Measurements from ENCODE around the gene LRRIQ1.
"Not testable (repeated sequence)": the region's sequence is repeated elsewhere in the genome, so short reads cannot be mapped to it uniquely, and the experiment has no call there.

LRRIQ1 gene, protein sequence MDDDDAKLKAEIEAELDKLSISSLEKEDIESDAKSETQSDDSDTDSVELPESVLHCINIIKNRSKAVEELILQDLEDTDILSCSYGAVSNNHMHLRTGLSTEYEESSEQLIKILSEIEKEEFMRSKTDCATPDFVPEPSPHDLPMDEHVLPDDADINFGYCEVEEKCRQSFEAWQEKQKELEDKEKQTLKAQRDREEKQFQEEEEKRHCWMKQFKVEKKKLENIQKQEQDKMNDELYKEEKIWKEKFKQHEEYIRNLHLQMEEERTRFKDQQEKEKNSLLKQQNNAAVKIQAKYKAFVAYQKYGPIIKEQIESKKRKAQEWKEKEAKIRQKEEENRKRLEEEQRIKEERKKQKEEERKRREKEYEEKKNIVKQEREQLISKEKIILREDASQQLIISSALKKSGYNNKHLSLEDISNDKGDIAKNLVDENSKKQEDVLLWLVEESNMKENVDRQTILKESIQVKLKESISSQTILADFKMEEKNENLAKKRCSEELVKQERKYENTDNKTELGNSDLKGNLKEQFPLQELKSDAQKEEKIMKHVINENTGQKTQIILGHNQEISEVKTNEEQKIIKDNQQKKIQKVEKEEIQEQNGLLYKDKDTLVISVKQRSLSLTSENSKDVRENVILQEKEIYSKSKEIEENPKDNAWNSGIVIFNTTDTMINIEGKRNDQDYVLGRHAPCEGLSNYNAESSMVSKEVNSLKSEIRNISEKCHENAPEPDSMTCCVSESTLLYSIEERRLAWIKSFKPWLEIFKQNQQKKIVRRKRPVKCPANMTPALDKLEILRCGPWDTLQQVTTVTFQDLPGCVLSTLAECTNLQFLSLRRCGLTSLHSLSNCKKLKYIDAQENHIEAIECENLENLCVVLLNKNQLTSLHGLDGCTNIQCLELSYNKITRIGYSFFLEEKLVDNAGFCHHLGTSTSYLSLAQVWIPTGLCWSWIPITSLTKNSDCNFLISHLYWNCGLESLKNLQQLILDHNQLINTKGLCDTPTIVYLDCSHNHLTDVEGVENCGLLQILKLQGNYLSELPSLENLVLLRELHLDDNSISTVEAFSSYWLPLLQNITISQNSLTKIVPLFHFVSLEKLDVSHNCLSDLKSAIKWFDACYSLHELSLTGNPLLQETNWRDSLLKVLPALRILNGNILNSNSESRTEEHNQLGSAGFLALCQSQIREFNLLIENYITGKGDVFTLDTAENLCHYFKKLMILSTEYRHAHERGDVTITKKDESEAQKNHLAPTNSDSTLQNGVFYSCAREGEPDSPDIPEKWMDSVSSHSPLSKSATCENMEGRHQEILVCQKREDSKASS (N-terminal part only)

GRCh38 chr12:85036234-85036707 is at the start of gene LRRIQ1, which contains the start of gene TSPAN19:
TSS of gene LRRIQ1 (plus strand) at chr12:85036351. CDS start at chr12:85038177, 1,826 bp downstream.
TSS of gene TSPAN19 (minus strand) at chr12:85036277. CDS start at chr12:85029946, 6,331 bp downstream.
- DNase-seq = peak; percentile 76

- DNase-seq = peak; percentile 56
Measured at GRCh38 chr12:84986586-84986985, 49.6 kb upstream of the LRRIQ1 start.

DNA sequence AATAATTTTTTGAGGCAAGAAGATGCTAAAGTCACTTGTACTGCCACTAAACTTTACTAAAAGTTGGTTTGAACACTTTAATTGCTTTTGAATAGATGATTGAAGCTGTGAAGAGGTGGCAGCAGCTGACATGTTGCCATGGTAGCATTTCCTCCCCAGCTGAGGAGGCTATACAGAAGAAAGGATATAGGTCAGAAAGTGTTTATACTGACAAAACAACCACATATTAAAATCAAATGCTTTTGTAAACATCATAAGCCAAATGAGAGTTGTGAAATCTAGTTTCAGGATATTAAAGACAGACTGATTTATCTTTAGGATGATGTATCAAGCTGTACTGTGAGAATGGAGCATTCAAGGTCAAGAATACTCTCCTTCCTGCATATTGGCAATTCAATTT is 41.7 kb upstream of the LRRIQ1 start:
- DNase-seq = no peak

DNA sequence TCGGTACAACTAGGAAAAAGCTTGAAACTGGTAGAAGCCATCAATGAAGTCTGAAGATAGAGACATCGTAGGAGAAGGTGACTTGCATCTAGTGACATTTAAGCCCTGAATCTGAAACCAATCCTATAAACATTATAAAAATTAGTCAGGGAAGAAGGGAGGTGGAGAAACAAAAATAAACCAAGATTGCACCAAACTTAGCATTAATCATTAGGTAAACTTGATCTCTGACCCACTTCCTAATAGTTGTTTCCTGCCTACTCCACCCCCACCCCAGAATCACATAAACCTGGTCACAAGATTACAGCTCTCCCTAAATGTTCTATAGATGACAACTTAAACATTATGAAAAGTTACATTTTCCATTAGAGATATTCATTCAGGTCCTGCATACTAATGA is 40.5 kb upstream of the LRRIQ1 start:
- DNase-seq = no peak

GRCh38 chr12:84996759-84997158 is 39.4 kb upstream of the LRRIQ1 start:
- DNase-seq = no peak

- no peak for DNase-seq
Measured at GRCh38 chr12:84998341-84998740, 37.8 kb upstream of the LRRIQ1 start.

DNA sequence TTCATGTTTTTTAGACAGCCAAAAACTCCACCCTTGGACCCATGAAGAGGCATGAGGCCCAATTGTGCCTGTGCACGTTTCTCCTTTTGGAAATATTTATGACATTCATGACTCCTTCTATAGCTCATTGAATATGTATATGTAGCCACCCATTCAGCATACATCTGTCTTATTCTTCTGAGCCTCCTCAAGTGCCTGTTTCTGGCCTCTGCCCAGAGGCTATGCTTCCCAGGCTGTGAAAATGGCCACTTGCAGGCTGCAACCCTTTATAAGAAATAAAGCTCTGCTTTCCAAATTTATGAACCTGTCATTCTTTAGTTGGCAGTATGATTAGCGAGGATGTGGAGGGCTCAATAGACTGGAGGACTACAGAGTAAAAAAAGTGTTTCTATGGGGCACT is 35.4 kb upstream of the LRRIQ1 start:
- peak; percentile 1 for DNase-seq

DNA sequence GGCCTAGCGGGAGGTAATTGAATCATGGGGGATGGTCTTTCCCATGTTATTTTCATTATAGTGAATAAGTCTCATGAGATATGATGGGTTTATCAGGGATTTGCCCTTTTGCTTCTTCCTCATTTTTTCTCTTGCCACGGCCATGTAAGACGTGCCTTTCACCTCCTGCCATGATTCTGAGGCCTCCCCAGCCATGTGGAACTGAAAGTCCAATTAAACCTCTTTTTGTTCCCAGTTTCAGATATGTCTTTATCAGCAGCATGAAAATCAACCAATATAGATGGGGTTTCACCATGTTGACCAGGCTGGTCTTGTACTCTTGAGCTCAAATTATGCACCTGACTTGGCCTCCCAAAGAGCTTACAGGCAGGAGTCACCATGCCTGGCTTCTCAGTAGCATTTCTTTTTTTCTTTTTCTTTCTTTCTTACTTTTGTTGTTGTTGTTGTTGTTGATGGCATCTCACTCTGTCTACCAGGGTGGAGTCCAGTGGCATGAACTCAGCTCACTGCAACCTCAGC is 33.3 kb upstream of the LRRIQ1 start:
- no peak for DNase-seq

- DNase-seq = no peak
Measured at GRCh38 chr12:85004204-85004603, 31.9 kb upstream of the LRRIQ1 start.

DNA sequence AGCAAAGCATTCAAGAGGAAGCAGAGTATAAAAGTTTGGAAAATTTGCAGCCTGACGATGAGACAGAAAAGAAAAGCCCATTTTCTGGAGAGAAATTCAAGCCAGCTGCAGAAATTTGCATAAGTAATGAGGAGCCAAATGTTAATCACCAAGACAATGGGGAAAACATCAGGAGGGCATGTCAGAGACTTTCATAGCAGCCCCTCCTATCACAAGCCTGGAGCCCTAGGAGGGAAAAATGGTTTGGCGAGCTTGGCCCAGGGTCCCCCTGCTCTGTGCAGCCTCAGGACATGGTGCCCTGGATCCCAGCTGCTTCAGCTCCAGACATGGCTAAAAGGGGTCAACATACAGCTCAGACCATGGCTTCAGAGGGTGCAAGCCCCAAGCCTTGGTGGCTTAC is 31.1 kb upstream of the LRRIQ1 start:
- not testable (repeated sequence) for DNase-seq

GRCh38 chr12:85005615-85006014 is 30.5 kb upstream of the LRRIQ1 start:
- DNase-seq = no peak

DNA sequence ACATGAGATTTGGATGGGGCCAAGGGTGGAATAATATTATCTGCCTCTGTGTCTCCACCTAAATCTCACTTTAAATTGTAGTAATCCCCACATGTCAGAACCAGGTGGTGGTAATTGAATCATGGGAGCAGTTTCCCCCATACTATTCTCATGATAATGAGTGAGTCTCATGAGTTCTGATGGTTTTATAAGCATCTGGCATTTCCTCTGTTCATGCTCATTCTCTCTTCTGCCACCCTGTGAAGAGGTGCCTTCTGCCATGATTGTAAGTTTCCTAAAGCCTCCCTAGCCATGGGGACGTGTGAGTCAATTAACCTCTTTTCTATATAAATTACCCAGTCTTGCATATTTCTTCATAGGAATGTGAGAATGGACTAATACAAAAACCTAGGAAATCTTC is 29.9 kb upstream of the LRRIQ1 start:
- DNase-seq = no peak

DNA sequence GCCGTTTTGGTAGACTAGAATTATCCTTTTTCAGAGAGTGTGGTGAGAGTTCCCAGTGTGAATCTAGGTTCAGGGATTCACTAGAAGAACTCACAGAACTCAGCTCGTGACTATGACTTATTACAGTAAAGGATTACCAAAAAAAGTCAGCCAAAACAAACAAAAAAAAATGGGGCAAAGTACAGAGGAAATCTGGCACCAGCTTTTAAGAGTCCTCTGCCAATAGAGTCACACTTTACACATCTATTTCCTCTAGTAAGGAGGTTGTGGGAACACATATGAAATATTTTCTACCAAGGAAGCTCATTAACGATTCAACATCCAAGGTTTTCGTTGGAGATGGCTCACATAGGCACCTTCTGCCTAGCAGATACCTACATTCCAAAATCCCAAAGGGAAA is 28.3 kb upstream of the LRRIQ1 start:
- peak; percentile 45 for DNase-seq

DNA sequence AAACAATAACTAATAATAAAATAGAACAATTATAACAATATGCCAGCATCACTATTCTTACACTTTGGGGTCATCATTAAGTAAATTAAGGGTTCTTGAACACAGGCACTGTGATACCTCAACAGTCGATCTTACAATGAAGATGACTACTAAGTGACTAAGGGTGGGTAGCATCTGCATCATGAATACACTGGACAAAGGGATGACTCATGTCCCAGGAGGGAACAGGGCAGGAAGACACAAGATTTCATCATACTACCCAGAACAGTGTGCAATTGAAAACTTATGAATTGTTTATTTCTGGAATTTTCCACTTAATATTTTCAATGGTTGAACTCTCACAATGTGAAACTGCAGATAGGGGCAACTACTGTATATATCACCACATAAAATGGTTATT is 19.7 kb upstream of the LRRIQ1 start:
- DNase-seq = peak; percentile 11

- DNase-seq = no peak
Measured at GRCh38 chr12:85017133-85017532, 19.0 kb upstream of the LRRIQ1 start.

DNA sequence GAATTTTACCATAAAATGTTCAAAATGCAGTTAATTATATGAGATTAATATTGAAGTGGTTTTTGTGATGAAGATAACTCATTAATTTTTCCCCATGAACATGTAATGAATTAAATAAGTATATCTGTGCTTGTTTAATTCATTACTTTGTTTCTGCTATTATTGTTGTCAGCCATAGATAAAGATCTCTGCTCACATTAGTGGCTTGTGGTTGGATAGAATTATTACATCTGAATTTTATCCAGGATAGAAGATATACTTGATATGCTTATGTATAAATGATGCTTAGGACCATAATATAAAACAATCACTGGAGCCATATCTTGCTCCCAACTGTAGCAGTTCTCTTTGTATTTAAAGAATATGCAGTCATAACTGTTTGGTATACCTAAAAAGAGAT is 18.5 kb upstream of the LRRIQ1 start:
- DNase-seq = no peak

GRCh38 chr12:85018098-85018497 is 18.1 kb upstream of the LRRIQ1 start:
- no peak for DNase-seq

DNA sequence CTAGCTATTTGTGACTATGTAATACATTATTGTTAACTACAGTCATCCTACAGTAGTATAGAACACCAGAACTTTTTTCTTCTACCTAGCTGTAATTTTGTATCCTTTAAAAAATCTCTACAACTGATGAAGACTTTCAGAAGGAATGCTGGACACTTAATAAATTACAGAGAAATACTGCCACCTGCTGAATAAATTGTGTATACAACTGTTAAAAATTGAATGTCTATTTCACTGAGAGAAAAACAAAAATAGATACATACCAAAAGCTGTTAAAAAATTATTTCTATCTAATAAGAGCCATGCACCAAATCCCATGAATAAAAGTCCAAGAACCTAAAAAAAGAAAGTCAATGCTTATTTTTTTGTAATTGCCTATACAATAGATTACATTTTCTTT is 6.7 kb upstream of the LRRIQ1 start:
- peak; percentile 26 for DNase-seq

DNA sequence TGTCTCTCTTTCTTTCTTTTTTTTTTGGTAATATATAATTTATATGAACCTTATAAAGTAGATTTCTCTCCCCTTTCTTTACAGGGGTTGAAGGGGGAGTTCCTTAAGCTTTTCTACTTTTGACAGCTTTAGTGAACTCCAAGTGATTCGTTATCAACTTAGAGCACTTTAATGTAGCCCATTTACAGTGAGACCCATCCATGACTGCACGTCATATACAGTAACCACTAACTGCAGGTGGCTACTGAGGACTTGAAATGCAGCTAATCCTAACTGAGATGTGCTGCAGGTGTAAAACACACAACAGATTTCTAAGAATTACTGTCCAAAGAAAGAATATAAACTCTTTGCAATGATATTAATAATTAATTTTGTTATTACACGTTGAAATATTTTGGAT is 582 bp downstream of the LRRIQ1 start:
- no peak for DNase-seq

DNA sequence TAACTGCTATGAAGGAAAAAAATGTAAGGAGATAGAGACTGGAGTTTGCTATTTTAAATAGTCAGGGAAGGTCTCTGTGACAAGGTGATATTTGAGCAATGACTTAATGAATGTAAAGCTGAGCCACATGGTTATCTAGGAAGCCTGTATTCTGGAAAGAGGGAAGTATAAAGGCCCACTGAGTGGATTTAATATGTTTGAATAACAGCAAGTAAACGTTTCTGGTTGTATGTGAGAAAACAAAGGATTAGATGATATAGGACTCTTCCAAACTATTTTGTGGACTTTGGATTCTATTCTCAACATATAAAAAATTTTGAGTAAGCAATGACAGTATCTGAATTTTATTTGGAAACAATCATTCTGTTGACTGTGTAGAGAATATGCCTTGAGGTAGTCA is 5.2 kb downstream of the LRRIQ1 start:
- DNase-seq = no peak

- DNase-seq = no peak
Measured at GRCh38 chr12:85043829-85044228, 7.7 kb downstream of the LRRIQ1 start.

DNA sequence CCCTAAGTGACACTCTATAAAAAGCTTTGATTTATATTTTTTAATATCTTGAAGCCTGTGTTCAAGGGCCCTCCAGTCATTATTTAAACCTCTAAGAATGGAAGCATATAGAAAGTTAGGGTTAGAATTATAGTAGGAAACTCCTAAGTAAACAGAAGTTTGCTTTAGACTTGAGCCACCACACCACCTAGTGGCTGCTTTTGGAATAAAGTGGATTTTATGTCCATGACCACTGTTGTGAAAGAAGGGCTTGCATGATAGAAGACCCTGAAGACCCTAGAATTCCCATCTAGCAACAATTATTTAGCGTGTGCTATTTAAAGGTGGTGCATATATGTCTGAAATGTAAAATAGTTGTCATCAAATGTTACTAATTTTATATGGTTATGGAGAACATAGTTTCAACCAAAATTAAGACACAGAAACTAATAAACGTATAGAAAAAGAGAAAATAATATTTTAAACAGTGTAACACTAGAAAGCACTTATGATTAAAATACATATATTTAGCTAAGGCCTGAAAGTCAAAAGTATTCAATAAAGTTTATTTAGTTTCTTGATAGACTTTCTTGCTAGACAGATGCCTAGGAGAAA is 21.3 kb downstream of the LRRIQ1 start:
- no peak for DNase-seq
